Neutrophil (primary cell): ENCODE results near the gene RPL34.
A peak's percentile ranks its signal among the peaks of the same experiment; 100 is the strongest.

Source experiments
- H3K27ac ChIP-seq: fragments of 200-600 bp; sonication (generic); 2 replicates; pipeline ENCODE4 v1.5.1; 2016; ENCODE audit warnings: mild to moderate bottlenecking, moderate library complexity
- H3K27me3 ChIP-seq: fragments of 200-600 bp; sonication (generic); 2 replicates; pipeline ENCODE4 v1.6.0; 2016; ENCODE audit warnings: mild to moderate bottlenecking
- H3K36me3 ChIP-seq: fragments of 200-600 bp; sonication (generic); 2 replicates; pipeline ENCODE4 v1.5.1; 2017
- H3K4me1 ChIP-seq, 2 experiments: fragments of 200-600 bp in 1 of 2; sonication (generic) in 1 of 2; 1 replicate in 1 of 2; 2 replicates in 1 of 2; pipeline versions ENCODE4 v1.5.1 to v1.6.1; 2013 to 2016; ENCODE audit warnings: low read depth in 1 of 2, low read length in 1 of 2, mild to moderate bottlenecking in 1 of 2, moderate library complexity in 1 of 2; ENCODE audit not compliant: control insufficient read depth in 1 of 2, insufficient read depth in 1 of 2
- H3K4me3 ChIP-seq, 2 experiments: fragments of 200-600 bp in 1 of 2; sonication (generic) in 1 of 2; 1 replicate in 1 of 2; 2 replicates in 1 of 2; pipeline ENCODE4 v1.5.1; 2013 to 2016; ENCODE audit warnings: low read depth in 1 of 2, low read length in 1 of 2, mild to moderate bottlenecking in 1 of 2, moderate library complexity in 1 of 2
- H3K9me3 ChIP-seq: fragments of 200-600 bp; sonication (generic); 2 replicates; pipeline ENCODE4 v1.5.1; 2016
- CTCF ChIP-seq: fragments of 200-600 bp; sonication (generic); IDR thresholded peaks from 2 replicates; pipeline ENCODE4 v1.5.1; 2016; ENCODE audit warnings: antibody characterized with exemption

Gene RPL34

DNA sequence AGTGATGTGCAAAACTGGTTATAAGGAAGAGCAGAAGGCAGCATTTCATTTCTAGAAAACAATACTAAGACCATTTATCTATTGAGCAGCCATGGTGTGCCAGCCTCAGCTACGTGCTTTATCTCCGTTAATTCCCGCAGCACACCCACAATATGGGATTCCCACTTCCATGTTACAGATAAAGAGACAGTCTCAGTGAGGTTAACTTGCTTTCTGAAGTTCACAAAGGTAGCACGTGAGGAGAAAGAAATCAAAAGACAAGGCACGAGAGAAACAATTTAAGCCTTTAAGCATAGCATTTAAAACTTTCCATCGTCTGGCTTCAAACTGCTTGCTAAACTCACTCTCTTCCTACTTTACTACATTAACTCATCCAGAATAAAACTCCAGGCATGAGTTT is 8.0 kb upstream of the RPL34 start:
- no peak overlapping the region for H3K4me3 ChIP-seq
- no peaks in the 10 kb centered on the region for H3K4me1 ChIP-seq
- H3K27ac ChIP-seq: no peak overlapping the region
- no peaks in the 10 kb centered on the region for H3K27me3 ChIP-seq
- H3K36me3 ChIP-seq: no peaks in the 10 kb centered on the region
- no peak for TF ChIP-seq CTCF
- H3K9me3 ChIP-seq: no peaks in the 10 kb centered on the region

GRCh38 chr4:108619372-108620100 is 840 bp upstream of the RPL34 start:
- TF ChIP-seq CTCF: no peak
- peaks cover 18 to 23% of the 10 kb centered on the region in 2 experiments for H3K4me1 ChIP-seq

DNA sequence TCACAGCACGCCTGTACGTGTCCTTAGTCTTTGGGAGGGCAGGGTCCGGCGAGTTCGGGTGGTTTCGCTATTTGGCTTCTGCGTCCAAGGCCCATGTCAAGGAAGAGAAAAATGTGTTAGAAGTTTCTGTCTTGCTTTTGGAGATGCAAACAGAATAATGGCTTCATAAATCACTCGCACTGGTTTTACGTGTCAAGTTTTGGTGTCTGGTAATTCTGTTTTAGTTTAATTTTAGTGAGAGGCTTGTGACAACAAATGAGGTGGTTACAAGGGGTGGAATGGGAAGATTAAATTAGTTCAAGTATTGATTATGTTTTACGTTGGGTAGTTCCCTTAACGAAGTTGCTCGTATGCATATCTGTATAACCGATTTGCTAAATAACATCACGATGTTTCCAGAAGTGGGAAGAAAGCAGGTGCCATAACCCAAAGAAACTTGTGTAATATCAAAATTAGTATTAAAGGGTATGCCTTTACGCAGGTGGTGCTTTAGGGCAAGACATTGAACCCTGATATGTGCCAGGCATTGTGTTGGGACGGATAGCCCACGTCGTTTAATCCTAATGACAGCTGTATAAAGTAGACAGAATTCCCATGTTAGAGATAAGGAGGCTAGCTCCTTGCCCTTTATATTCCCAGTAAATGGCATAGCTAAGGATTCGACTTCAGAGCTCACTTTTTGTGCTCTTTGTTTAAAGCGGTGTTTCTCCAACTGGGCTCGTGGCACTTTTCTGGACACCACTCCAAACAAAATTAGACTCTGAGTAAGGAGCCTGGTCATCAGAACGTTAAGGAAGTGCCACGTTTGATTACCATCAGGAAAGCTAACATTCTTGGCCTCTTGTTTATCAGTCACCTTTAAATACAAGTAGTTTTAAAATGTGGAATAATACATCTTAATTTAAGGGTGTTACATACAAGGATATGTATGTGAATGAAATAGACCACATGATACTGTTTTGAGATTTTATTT is 843 bp downstream of the RPL34 start:
- H3K4me3 ChIP-seq: peak overlapping the region; percentile 86 to 96
- no peak for TF ChIP-seq CTCF
- peaks cover 18 to 23% of the 10 kb centered on the region in 2 experiments for H3K4me1 ChIP-seq
- no peaks in the 10 kb centered on the region for H3K27me3 ChIP-seq
- peaks cover 48% of the 10 kb centered on the region for H3K36me3 ChIP-seq
- H3K9me3 ChIP-seq: no peaks in the 10 kb centered on the region
- peak overlapping the region; percentile 77 for H3K27ac ChIP-seq

More at GRCh38 chr4:108619372-108620100, 840 bp upstream of the RPL34 start:
- H3K27ac ChIP-seq: peak overlapping the region; percentile 77
- peaks cover 31% of the 10 kb centered on the region for H3K36me3 ChIP-seq
- peak overlapping the region; percentile 86 to 96 for H3K4me3 ChIP-seq
- no peaks in the 10 kb centered on the region for H3K27me3 ChIP-seq
- H3K9me3 ChIP-seq: no peaks in the 10 kb centered on the region

DNA sequence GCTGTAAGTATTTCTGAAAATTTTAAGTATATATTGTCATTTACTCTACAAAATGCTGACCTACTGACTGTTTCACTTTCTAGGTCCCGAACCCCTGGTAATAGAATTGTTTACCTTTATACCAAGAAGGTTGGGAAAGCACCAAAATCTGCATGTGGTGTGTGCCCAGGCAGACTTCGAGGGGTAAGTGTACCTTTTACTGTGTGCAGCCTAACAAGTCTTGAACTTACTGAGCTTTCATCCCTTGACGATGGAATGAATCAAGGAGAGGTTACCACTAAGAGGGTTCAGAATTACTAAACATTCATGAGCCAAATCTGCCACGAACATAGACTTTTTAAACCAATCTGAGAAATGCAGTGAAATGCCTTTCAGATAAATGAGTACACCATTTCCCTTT is 1.6 kb downstream of the RPL34 start:
- no peak for TF ChIP-seq CTCF
- H3K4me1 ChIP-seq: peaks cover 18 to 23% of the 10 kb centered on the region in 2 experiments
- no peaks in the 10 kb centered on the region for H3K27me3 ChIP-seq
- H3K27ac ChIP-seq: no peak overlapping the region
- H3K4me3 ChIP-seq: no peak overlapping the region
- H3K36me3 ChIP-seq: peaks cover 56% of the 10 kb centered on the region
- H3K9me3 ChIP-seq: no peaks in the 10 kb centered on the region

DNA sequence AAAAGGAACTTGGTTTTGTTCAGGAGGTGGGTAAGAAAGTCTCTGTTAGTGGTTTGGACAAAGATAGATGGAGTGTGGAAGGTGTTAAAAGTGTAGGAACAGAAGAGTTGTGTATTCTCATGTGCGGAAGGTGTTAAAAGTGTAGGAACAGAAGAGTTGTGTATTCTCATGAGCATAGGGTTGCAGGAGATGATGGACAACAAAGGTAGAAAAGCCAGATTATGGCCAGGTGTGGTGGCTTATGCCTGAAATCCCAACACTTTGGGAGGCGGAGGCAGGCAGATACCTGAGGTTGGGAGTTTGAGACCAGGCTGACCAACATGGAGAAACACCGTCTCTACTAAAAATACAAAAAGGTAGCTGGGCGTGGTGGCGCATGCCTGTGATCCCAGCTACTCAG is 2.5 kb downstream of the RPL34 start:
- Histone ChIP-seq H3K36me3 (peaks cover 64% of the 10 kb centered on the region), H3K4me3 (no peak overlapping the region), H3K27me3 (no peaks in the 10 kb centered on the region), H3K27ac (no peak overlapping the region), H3K4me1 (peaks cover 18 to 23% of the 10 kb centered on the region in 2 experiments), H3K9me3 (no peaks in the 10 kb centered on the region)
- no peak for TF ChIP-seq CTCF
